ENCODE data around the gene ATP6V0D1.
A peak's percentile ranks its signal among the peaks of the same experiment; 100 is the strongest.

ATP6V0D1 gene

DNA sequence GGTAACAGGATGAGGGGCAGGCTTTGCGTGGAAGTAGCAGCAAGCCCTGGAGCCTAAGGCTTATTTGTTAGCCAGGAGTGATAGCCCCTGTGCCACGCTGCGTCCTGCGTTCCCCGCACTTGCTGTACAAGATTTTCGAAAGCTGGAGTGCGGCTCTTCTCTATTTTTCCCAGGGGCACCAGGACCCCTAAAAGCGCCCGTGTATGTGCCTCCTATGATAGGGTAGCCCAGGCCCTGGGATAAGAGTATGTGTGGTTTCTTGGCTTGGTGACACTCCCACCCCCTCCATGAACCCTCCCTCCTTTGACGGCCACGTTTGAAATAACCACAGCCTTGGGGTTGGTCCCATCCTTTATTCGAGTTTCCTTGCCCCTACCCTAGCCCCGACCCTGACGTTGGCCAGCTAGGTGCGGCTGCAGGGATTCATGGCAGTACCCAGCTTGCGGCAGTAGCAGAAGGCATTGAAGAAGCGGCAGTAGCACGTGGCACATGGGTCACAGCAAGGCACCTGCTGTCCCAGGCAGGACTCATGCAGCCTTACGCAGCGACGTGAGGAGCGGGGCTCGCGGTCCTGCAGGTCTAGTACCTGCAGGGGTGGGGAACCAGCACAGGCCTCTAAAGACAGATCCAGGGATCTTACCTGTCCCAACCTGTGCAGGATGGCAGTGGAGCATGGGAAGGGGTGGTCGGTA, 1.4 kb upstream of the ATP6V0D1 start:
- TF ChIP-seq, protein P1, sequence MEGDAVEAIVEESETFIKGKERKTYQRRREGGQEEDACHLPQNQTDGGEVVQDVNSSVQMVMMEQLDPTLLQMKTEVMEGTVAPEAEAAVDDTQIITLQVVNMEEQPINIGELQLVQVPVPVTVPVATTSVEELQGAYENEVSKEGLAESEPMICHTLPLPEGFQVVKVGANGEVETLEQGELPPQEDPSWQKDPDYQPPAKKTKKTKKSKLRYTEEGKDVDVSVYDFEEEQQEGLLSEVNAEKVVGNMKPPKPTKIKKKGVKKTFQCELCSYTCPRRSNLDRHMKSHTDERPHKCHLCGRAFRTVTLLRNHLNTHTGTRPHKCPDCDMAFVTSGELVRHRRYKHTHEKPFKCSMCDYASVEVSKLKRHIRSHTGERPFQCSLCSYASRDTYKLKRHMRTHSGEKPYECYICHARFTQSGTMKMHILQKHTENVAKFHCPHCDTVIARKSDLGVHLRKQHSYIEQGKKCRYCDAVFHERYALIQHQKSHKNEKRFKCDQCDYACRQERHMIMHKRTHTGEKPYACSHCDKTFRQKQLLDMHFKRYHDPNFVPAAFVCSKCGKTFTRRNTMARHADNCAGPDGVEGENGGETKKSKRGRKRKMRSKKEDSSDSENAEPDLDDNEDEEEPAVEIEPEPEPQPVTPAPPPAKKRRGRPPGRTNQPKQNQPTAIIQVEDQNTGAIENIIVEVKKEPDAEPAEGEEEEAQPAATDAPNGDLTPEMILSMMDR (IDR thresholded peaks at IDR 0.05; ENCODE audit: control insufficient read depth, extremely low read depth, insufficient read depth): no peak
- no peak overlapping the region; the same call in 1 of the 2 replicates for H3K4me3 ChIP-seq (ENCODE audit: low read depth, low read length)
- DNase-seq (ENCODE audit: low read depth): no peak

DNA sequence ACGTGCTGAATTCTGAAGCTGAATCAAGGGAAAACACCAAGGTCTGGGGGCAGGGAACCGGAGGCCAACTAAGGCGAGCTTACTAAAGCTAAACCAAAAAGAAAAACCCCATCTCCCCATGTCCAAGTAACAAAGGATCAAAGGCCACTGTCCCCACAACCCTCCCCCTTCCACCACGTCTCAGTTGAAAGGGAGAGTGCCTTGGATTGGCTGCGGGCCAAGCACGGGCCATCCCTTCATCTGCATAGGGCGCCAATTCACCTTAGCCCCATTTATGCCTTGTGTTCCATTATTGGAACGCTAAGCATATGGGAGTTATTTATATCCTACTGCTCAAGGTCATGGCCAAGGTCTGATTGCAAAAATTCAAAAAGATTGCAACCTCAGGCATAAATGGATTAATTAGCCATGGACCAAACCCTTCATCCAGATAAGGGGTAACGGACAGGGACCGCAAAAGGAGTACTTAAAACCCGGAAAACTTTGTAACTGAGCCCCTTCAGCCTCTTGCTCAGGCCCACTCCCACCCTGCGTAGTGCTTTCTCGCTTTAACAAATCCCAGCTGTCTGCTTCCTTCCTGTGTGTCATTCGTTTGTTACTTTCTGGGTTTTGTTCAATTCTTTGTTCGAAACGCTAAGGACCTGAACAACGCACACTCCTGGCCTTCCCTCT, 740 bp upstream of the ATP6V0D1 start:
- TF ChIP-seq, protein P1 (IDR thresholded peaks at IDR 0.05; ENCODE audit: control insufficient read depth, extremely low read depth, insufficient read depth): no peak
- peak overlapping the region; percentile 97 for H3K4me3 ChIP-seq (ENCODE audit: low read depth, low read length)
- no peak for DNase-seq (ENCODE audit: low read depth)

DNA sequence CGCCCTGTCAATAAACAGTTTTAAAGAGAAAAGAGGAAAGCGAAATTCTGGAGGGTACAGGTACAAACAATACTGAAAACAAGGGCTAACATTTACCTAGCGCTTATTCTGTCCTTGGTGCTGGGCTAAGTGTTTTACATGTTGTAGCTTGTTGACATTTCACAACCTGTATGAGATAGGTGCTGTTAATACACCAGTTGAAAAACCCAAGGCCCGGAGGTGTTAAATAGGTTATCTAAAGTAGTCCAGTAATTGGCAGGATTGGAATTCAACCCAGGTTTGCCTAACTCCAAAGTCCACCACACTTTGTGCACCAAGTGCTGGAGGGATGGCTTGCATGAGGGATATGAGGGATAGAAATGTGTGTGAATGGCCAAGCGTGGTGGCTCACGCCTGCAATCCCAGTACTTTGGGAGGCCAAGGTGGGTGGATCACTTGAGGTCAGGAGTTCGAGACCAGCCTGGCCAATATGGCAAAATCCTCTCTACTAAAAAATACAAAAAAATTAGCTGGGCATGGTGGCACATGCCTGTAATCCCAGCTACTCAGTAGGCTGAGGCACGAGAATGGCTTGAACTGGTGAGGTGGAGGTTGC, 2.9 kb downstream of the ATP6V0D1 start:
- TF ChIP-seq, protein P1 (IDR thresholded peaks at IDR 0.05; ENCODE audit: control insufficient read depth, extremely low read depth, insufficient read depth): no peak
- DNase-seq (ENCODE audit: low read depth): no peak
- H3K4me3 ChIP-seq (ENCODE audit: low read depth, low read length): no peak overlapping the region

DNA sequence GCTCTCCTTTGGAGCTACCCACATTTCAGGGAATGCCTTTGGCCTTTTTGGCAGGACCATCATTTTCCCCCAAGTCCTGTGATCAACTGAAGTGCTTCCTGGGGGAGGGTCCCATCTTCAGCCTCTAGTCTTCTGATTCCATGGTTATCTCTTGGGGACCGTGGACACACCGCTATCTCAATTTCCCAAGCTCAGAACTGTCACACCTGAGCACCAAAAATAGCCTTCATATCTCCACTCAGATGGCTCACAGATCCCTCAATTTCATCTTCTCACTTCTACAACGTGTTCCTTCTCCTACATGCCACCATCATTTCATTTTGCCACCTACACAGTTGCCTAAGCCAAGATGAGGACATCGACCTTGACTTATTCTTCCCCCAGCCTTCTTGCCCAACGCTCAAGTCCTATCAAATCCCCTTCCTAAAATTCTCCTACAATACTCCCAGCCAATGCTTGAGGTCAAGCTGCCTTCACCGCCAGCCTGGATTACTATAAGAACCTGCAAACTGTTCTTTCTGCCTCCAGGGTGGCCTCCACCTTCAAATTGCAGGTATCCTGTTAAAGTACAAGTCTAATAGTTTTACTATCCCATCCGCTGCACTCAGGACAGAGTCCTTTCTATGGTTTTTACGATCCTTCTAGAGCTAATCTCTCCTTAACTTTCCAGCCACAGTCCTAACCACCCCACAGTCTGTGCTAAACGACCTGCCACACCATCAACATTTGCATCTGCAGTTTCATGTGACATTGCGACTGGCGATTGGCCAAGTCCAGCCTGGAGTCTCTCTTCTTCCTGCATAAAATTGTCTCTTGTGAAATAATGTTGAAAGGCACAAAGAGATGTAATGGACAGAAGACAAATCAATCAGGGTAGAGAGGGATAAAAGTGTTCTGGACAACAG, 6.2 kb downstream of the ATP6V0D1 start:
- TF ChIP-seq, protein P1 (IDR thresholded peaks at IDR 0.05; ENCODE audit: control insufficient read depth, extremely low read depth, insufficient read depth): no peak
- H3K4me3 ChIP-seq (ENCODE audit: low read depth, low read length): no peak overlapping the region
- DNase-seq (ENCODE audit: low read depth): no peak

DNA sequence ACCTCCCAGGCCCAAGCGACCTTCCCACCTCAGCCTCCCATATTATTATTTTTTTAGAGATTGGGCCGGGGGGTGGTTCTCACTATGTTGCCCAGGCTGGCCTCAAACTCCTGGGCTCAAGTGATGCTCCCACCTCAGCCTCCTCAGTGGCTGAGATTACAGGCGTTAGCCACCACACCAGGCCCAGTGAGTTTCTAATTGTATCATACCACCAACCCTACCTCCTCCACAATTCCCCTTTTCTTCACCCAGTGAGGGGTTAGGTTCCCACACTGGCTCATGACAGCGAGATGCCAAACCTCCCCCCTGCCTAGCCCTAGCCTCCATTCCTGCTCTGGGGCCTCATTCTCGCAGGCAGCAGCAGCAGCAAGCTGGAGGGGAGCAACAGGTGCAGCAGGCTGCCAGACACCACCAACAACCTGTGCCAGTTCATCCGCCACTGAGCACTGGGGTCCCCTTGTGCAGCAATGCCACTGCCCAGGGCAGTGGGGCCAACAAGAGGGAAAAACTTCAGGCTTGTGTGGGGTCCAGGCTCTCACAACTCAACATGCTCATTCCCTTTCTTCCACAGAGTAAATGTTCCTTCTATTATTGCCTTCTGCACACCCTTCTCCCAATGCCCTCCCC, 9.1 kb downstream of the ATP6V0D1 start:
- TF ChIP-seq, protein P1 (IDR thresholded peaks at IDR 0.05; ENCODE audit: control insufficient read depth, extremely low read depth, insufficient read depth): no peak
- no peak overlapping the region for H3K4me3 ChIP-seq (ENCODE audit: low read depth, low read length)
- DNase-seq (ENCODE audit: low read depth): no peak

DNA sequence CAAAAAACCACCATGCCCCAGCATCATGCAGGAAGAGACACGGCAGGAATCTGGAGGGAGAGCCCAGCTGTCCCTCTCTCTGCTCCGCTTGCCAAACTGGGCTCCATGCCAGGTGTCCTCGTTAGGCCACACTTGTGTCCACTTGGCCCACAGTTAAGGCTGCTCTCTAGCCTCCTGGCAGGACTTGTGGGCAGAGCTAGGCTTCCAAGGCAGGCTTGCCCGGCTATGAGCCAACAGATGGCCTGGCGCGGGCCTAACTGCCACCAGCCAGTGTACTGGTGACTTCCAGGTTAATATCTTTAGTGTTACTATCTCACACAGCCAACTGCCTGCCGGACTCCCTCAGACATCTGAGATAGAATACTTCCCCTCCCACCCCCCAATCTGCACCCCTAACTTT, 10.6 kb downstream of the ATP6V0D1 start:
- H3K4me3 ChIP-seq (ENCODE audit: low read depth, low read length): no peak overlapping the region
- DNase-seq (ENCODE audit: low read depth): peak; percentile 98
- TF ChIP-seq, protein P1 (IDR thresholded peaks at IDR 0.05; ENCODE audit: control insufficient read depth, extremely low read depth, insufficient read depth): no peak

Measured in LNCaP clone FGC (cell line).